ENCODE results near the gene C2CD2L. TPM values are rescaled to one million over a fixed set of nuclear protein-coding genes. Genes with fewer than 3 reads are reported as not detected.

The C2CD2L gene
- total RNA-seq, 4 donors from 2014 or later = 10.0 to 30.7 (median 18.7) TPM

- Histone ChIP-seq H3K27ac (no peak overlapping the region), H3K4me3 (no peak overlapping the region), H3K36me3 (peaks cover 0 to 52% of the 10 kb centered on the region in 2 donors), H3K4me1 (peaks cover 19 to 20% of the 10 kb centered on the region in 2 donors), H3K9me3 (no peaks in the 10 kb centered on the region), H3K27me3 (no peaks in the 10 kb centered on the region)
- in situ Hi-C loops (cut with MboI; ENCODE audit: low sequenced_read_pairs in 4 of 4) (no loop called here), intact Hi-C loops (cut with DNase I; ENCODE audit: low total_unique reads) (no loop called here)
- DNase-seq (no peak), ATAC-seq (no peak)
- TF ChIP-seq CTCF (IDR thresholded peaks at IDR 0.05 in 4 of 5, conservative IDR thresholded peaks at IDR 0.05 in 1 of 5) (no peak), POLR2A (IDR thresholded peaks at IDR 0.05) (no peak)
Measured at GRCh38 chr11:119111361-119111925, 4.3 kb downstream of the C2CD2L start.

GRCh38 chr11:119112314-119113020 is 5.3 kb downstream of the C2CD2L start:
- DNase-seq = no peak
- TF ChIP-seq CTCF (IDR thresholded peaks at IDR 0.05 in 4 of 5, conservative IDR thresholded peaks at IDR 0.05 in 1 of 5) = no peak
- TF ChIP-seq POLR2A (IDR thresholded peaks at IDR 0.05) = no peak
- H3K27me3 ChIP-seq = no peaks in the 10 kb centered on the region
- ATAC-seq = no peak
- H3K9me3 ChIP-seq = no peaks in the 10 kb centered on the region
- H3K36me3 ChIP-seq = peaks cover 0 to 59% of the 10 kb centered on the region in 2 donors
- peaks cover 14 to 15% of the 10 kb centered on the region in 2 donors for H3K4me1 ChIP-seq
- H3K27ac ChIP-seq = no peak overlapping the region
- in situ Hi-C loops (cut with MboI; ENCODE audit: low sequenced_read_pairs in 4 of 4) (no loop called here), intact Hi-C loops (cut with DNase I; ENCODE audit: low total_unique reads) (no loop called here)
- no peak overlapping the region for H3K4me3 ChIP-seq

- no peaks in the 10 kb centered on the region for H3K27me3 ChIP-seq
- intact Hi-C loops (cut with DNase I; ENCODE audit: low total_unique reads) = no loop called here
- peaks cover 0 to 59% of the 10 kb centered on the region in 2 donors for H3K36me3 ChIP-seq
- in situ Hi-C loops (cut with MboI; ENCODE audit: low sequenced_read_pairs in 4 of 4) = no loop called here
- peaks cover 5% of the 10 kb centered on the region in 2 donors for H3K4me1 ChIP-seq
- no peaks in the 10 kb centered on the region for H3K9me3 ChIP-seq
- DNase-seq = no peak
- no peak for TF ChIP-seq POLR2A (IDR thresholded peaks at IDR 0.05)
- no peak for TF ChIP-seq CTCF (IDR thresholded peaks at IDR 0.05 in 4 of 5, conservative IDR thresholded peaks at IDR 0.05 in 1 of 5)
- H3K27ac ChIP-seq = no peak overlapping the region
- no peak overlapping the region for H3K4me3 ChIP-seq
- no peak for ATAC-seq
Measured at GRCh38 chr11:119113716-119114115, 6.6 kb downstream of the C2CD2L start.

GRCh38 chr11:119114351-119114750 is 7.2 kb downstream of the C2CD2L start:
- intact Hi-C loops (cut with DNase I; ENCODE audit: low total_unique reads) (no loop called here), in situ Hi-C loops (cut with MboI; ENCODE audit: low sequenced_read_pairs in 4 of 4) (no loop called here)
- DNase-seq (no peak), ATAC-seq (no peak)
- H3K27me3 ChIP-seq = no peaks in the 10 kb centered on the region
- no peak overlapping the region for H3K4me3 ChIP-seq
- no peak overlapping the region for H3K27ac ChIP-seq
- peaks cover 0 to 59% of the 10 kb centered on the region in 2 donors for H3K36me3 ChIP-seq
- no peak for TF ChIP-seq CTCF (IDR thresholded peaks at IDR 0.05 in 4 of 5, conservative IDR thresholded peaks at IDR 0.05 in 1 of 5)
- TF ChIP-seq POLR2A (IDR thresholded peaks at IDR 0.05) = no peak
- no peaks in the 10 kb centered on the region for H3K4me1 ChIP-seq
- no peaks in the 10 kb centered on the region for H3K9me3 ChIP-seq
